Chondrocyte (in vitro differentiated cells): ENCODE results near the gene OOSP2. TPM values are rescaled to one million over a fixed set of nuclear protein-coding genes. Genes with fewer than 3 reads are reported as not detected.

ENCODE experiments used
- DNase-seq: peaks from one replicate; pipeline ENCODE4 v3.0.0; 2021; ENCODE audit warnings: mixed read lengths, low spot score
- H3K27ac Mint-ChIP-seq: one replicate; pipeline ENCODE4 v1.8.0; 2021; ENCODE audit warnings: mild to moderate bottlenecking, moderate library complexity, mixed read lengths; ENCODE audit not compliant: unreplicated experiment
- H3K27me3 Mint-ChIP-seq: 2 replicates; pipeline ENCODE4 v1.8.0; 2021; ENCODE audit warnings: low read depth, mixed read lengths
- H3K36me3 Mint-ChIP-seq: 2 replicates; pipeline ENCODE4 v1.8.0; 2021; ENCODE audit warnings: low read depth, mixed read lengths
- H3K4me1 Mint-ChIP-seq: 2 replicates; pipeline ENCODE4 v1.8.0; 2021; ENCODE audit warnings: low read depth, mild to moderate bottlenecking, mixed read lengths
- H3K4me3 Mint-ChIP-seq: one replicate; pipeline ENCODE4 v1.8.0; 2021; ENCODE audit warnings: mild to moderate bottlenecking, moderate library complexity, mixed read lengths; ENCODE audit not compliant: unreplicated experiment
- H3K9me3 Mint-ChIP-seq: 2 replicates; pipeline ENCODE4 v1.8.0; 2021; ENCODE audit warnings: low read depth, mixed read lengths
- CTCF ChIP-seq: fragments of 200-600 bp; sonication (generic); IDR thresholded peaks from 2 replicates; pipeline ENCODE4 v1.5.0; 2021; ENCODE audit warnings: antibody characterized with exemption, mild to moderate bottlenecking, moderate library complexity
- long read RNA-seq: library from polyadenylated mRNA; stranded (forward); transcript quantifications from one replicate; pipeline ENCODE4 v2.0.0, GENCODE V29; 2021
- total RNA-seq: library from RNA; stranded (reverse); gene quantifications from 3 replicates; pipeline ENCODE4 v1.2.1, GENCODE V29; 2021

The OOSP2 gene
- total RNA-seq: not detected in 3 replicates
- long read RNA-seq: 0 reads

- peaks cover 7% of the 10 kb centered on the region for H3K27me3 Mint-ChIP-seq
- H3K36me3 Mint-ChIP-seq: no peaks in the 10 kb centered on the region
- no peaks in the 10 kb centered on the region for H3K9me3 Mint-ChIP-seq
- TF ChIP-seq CTCF: no peak
- no peak within 1 kb of the TSS for H3K4me3 Mint-ChIP-seq
- H3K4me1 Mint-ChIP-seq: no peaks in the 10 kb centered on the region
- DNase-seq: no peak
- H3K27ac Mint-ChIP-seq: no peak within 1 kb of the TSS
These were observed at the start of gene OOSP2 for GRCh38 chr11:60040109-60040508. Gene OOSP2 (plus strand): TSS chr11:60040409. CDS start chr11:60040460, 51 bp downstream.

- no peak for DNase-seq
- H3K27ac Mint-ChIP-seq: no peak overlapping the region
- no peaks in the 10 kb centered on the region for H3K27me3 Mint-ChIP-seq
- TF ChIP-seq CTCF: no peak
- H3K36me3 Mint-ChIP-seq: peaks cover 2% of the 10 kb centered on the region
- peaks cover 24% of the 10 kb centered on the region for H3K9me3 Mint-ChIP-seq
- H3K4me3 Mint-ChIP-seq: no peak overlapping the region
- H3K4me1 Mint-ChIP-seq: no peaks in the 10 kb centered on the region
These were observed 49.8 kb upstream of the OOSP2 start for GRCh38 chr11:59990421-59990820.

GRCh38 chr11:59992425-59992824 lies 47.8 kb upstream of the OOSP2 start:
- Mint-ChIP-seq H3K4me1 (no peaks in the 10 kb centered on the region), H3K27me3 (no peaks in the 10 kb centered on the region), H3K9me3 (peaks cover 21% of the 10 kb centered on the region), H3K4me3 (no peak overlapping the region), H3K27ac (no peak overlapping the region), H3K36me3 (no peaks in the 10 kb centered on the region)
- DNase-seq: no peak
- no peak for TF ChIP-seq CTCF

GRCh38 chr11:59997800-59998199 lies 42.4 kb upstream of the OOSP2 start:
- Mint-ChIP-seq H3K9me3 (no peaks in the 10 kb centered on the region), H3K4me3 (no peak overlapping the region), H3K36me3 (no peaks in the 10 kb centered on the region), H3K27ac (no peak overlapping the region), H3K4me1 (no peaks in the 10 kb centered on the region), H3K27me3 (peaks cover 8% of the 10 kb centered on the region)
- no peak for TF ChIP-seq CTCF
- no peak for DNase-seq

GRCh38 chr11:59999691-60000090 lies 40.5 kb upstream of the OOSP2 start:
- TF ChIP-seq CTCF: no peak
- H3K27me3 Mint-ChIP-seq: peaks cover 11% of the 10 kb centered on the region
- no peaks in the 10 kb centered on the region for H3K9me3 Mint-ChIP-seq
- no peak overlapping the region for H3K27ac Mint-ChIP-seq
- H3K36me3 Mint-ChIP-seq: no peaks in the 10 kb centered on the region
- DNase-seq: no peak
- H3K4me3 Mint-ChIP-seq: no peak overlapping the region
- H3K4me1 Mint-ChIP-seq: no peaks in the 10 kb centered on the region
